Coronary artery (tissue), 2 donors: ENCODE data around the gene PITPNC1.
"Not testable (repeated sequence)": the region's sequence is repeated elsewhere in the genome, so short reads cannot be mapped to it uniquely, and the experiment has no call there.

Experiments used
- DNase-seq: peaks from one replicate; pipeline ENCODE4 v3.0.0-alpha.2; 2017; ENCODE audit warnings: low spot score
- H3K27ac ChIP-seq, 2 donors: fragments of 200-600 bp; sonication (generic); one replicate each; pipeline ENCODE4 v1.5.1; 2016 to 2019
- H3K4me3 ChIP-seq: fragments of 200-600 bp; sonication (generic); 2 replicates; pipeline ENCODE4 v1.5.1; 2016; ENCODE audit warnings: mild to moderate bottlenecking, moderate library complexity
- CTCF ChIP-seq: fragments of 200-600 bp; sonication (generic); IDR thresholded peaks from one replicate; pipeline ENCODE4 v1.5.1; 2019; ENCODE audit warnings: antibody characterized with exemption

The PITPNC1 gene

GRCh38 chr17:67422897-67423296 lies 45.8 kb downstream of the PITPNC1 start:
- no peak overlapping the region for H3K4me3 ChIP-seq
- no peak for TF ChIP-seq CTCF
- peak overlapping the region in 1 of 2 donors; percentile 55 for H3K27ac ChIP-seq
- no peak for DNase-seq

GRCh38 chr17:67425571-67426160 lies 48.6 kb downstream of the PITPNC1 start:
- no peak for TF ChIP-seq CTCF
- no peak overlapping the region for H3K4me3 ChIP-seq
- no peak overlapping the region for H3K27ac ChIP-seq
- DNase-seq = no peak

- DNase-seq = no peak
- TF ChIP-seq CTCF = no peak
- Histone ChIP-seq H3K27ac (no peak overlapping the region), H3K4me3 (no peak overlapping the region)
Observed at GRCh38 chr17:67427424-67427823, 50.3 kb downstream of the PITPNC1 start.

GRCh38 chr17:67430515-67430914 lies 53.4 kb downstream of the PITPNC1 start:
- not testable (repeated sequence) for H3K27ac ChIP-seq, H3K4me3 ChIP-seq, DNase-seq

- no peak for DNase-seq
- no peak overlapping the region for H3K27ac ChIP-seq
- TF ChIP-seq CTCF = no peak
- H3K4me3 ChIP-seq = no peak overlapping the region
Observed at GRCh38 chr17:67431249-67432015, 54.4 kb downstream of the PITPNC1 start.

GRCh38 chr17:67433248-67433924 lies 56.3 kb downstream of the PITPNC1 start:
- peak overlapping the region in 1 of 2 donors; percentile 9 for H3K27ac ChIP-seq
- TF ChIP-seq CTCF = no peak
- no peak for DNase-seq
- H3K4me3 ChIP-seq = no peak overlapping the region

GRCh38 chr17:67434061-67434525 lies 57.0 kb downstream of the PITPNC1 start:
- no peak overlapping the region for H3K4me3 ChIP-seq
- no peak for DNase-seq
- no peak overlapping the region for H3K27ac ChIP-seq
- no peak for TF ChIP-seq CTCF
